T47D (cell line): ENCODE measurements around the gene GDF15.
A peak's percentile ranks its signal among the peaks of the same experiment; 100 is the strongest.
"Not testable (repeated sequence)": the region's sequence is repeated elsewhere in the genome, so short reads cannot be mapped to it uniquely, and the experiment has no call there.

Experiments
- DNase-seq, 2 experiments: peaks; one replicate each; pipeline versions ENCODE4 v3.0.0 to v3.0.0-alpha.2; 2011 to 2012; ENCODE audit warnings: low read depth in 1 of 2, low spot score in 1 of 2
- JUND ChIP-seq: IDR thresholded peaks from 2 replicates; pipeline ENCODE4 v1.6.1; 2012; ENCODE audit warnings: low read depth
- in situ Hi-C: cut with HindIII; loops from 2 replicates; pipeline ENCODE4 v1.10.0; 2016; ENCODE audit warnings: low sequenced_read_pairs, low pct_unique_long_range_greater_than_20kb

Gene GDF15, protein sequence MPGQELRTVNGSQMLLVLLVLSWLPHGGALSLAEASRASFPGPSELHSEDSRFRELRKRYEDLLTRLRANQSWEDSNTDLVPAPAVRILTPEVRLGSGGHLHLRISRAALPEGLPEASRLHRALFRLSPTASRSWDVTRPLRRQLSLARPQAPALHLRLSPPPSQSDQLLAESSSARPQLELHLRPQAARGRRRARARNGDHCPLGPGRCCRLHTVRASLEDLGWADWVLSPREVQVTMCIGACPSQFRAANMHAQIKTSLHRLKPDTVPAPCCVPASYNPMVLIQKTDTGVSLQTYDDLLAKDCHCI

DNA sequence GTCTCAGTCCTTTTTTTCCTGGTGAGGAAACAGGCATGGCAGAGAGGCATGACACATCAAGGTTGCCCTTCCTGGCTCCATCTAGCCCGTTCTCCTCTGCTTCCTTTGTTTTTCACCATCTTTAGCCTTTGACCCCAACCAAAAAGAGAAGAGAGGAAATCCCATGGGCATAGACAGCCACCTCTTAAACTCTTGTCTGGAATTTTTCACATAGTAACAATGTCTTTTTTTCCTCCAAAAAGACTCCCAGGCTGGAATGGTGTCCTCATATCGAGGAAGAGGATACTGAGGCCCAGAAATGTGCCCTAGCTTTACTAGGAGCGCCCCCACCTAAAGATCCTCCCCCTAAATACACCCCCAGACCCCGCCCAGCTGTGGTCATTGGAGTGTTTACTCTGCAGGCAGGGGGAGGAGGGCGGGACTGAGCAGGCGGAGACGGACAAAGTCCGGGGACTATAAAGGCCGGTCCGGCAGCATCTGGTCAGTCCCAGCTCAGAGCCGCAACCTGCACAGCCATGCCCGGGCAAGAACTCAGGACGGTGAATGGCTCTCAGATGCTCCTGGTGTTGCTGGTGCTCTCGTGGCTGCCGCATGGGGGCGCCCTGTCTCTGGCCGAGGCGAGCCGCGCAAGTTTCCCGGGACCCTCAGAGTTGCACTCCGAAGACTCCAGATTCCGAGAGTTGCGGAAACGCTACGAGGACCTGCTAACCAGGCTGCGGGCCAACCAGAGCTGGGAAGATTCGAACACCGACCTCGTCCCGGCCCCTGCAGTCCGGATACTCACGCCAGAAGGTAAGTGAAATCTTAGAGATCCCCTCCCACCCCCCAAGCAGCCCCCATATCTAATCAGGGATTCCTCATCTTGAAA, at the start of gene GDF15:
TSS of gene GDF15 (plus strand) at position 484 of the 868 bp plus-strand sequence. CDS start at position 516, 32 bp downstream.
- in situ Hi-C loops = no loop called here
- peak; percentile 66 to 86 for DNase-seq

DNA sequence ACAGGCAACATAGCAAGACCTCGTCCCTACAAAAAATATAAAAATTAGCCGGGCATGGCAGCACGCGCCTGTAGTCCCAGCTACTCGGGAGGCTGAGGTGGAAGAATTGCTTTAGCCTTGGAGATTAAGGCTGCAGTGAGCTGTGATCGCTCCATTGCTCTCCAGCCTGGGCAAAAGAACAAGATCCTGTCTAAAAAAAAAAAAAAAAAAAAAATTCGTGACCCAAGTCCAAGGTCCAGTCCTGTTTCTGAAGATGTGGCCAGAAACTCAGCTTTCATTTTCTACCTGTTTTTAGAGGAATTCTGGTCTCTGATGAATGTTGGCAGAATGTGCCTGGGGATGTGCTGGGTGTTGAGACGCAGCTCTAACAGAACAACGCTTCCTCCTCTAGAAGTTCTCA, 47.4 kb upstream of the GDF15 start:
- no peak for DNase-seq
- TF ChIP-seq JUND = no peak
- in situ Hi-C loops = no loop called here

More for the DNA sequence above, at the start of gene GDF15:
- no peak for TF ChIP-seq JUND

DNA sequence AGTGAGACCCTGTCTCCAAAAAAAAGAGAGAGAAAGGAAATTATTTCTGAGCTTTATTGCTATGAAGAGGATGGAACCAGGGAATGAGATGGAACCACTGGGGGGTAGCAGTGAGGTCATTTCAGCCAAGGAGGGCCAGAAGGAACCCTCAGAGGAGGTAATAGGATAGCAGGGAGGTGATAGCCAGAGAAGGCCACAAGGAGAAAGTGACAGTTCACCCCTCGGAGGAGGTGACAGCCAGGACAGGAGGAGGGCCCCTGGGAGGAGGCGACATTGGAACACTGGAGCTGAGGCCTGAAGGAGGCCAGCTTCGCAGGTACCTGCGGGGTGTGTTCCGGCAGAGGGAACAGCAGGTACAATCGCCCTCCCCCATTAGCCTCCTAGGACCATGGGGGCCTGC, 46.2 kb upstream of the GDF15 start:
- no peak for DNase-seq
- no peak for TF ChIP-seq JUND
- in situ Hi-C loops = no loop called here

DNA sequence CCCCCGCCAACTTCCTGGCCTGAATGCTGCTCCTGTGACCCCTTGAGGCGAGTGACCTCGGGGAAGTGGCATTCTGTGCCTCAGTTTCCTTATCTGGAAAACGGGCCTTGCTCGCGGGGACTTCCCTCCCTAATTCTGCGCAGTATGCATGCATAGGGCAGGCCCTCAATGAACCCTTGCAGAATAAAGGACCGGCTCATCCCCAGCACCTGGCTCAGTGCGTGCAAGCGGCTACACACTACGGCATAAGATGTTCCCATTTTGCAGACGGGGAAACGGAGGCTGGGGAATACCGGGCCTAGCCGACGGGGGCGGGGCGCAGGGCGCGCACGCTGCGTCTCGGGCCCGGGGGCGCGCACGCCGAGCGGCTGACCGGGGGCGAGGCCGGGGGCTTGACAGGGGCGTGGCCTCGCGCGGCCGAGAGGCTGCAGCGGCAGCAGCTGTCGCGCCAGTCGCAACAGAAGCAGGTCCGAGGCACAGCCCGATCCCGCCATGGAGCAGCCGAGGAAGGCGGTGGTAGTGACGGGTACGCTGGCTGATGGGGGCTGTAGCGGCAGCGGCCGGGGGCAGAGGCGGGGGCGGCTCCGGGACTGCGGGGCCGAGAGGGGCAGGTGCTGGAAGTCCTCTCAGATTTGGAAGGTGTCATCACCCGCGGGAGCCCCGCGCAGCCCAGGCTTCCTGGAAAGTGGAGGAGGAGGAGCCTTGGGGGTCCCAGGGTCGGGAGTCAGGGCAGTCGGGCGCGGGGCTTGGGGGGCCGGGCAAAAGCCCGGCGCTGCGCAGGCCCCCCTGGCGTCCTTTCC, 45.6 kb upstream of the GDF15 start, which contains the start of gene PGPEP1:
TSS of gene PGPEP1 (plus strand) at position 409 of the 800 bp plus-strand sequence. CDS start at position 493, 84 bp downstream.
- no peak for TF ChIP-seq JUND
- in situ Hi-C loops = no loop called here
- peak; percentile 68 for DNase-seq

DNA sequence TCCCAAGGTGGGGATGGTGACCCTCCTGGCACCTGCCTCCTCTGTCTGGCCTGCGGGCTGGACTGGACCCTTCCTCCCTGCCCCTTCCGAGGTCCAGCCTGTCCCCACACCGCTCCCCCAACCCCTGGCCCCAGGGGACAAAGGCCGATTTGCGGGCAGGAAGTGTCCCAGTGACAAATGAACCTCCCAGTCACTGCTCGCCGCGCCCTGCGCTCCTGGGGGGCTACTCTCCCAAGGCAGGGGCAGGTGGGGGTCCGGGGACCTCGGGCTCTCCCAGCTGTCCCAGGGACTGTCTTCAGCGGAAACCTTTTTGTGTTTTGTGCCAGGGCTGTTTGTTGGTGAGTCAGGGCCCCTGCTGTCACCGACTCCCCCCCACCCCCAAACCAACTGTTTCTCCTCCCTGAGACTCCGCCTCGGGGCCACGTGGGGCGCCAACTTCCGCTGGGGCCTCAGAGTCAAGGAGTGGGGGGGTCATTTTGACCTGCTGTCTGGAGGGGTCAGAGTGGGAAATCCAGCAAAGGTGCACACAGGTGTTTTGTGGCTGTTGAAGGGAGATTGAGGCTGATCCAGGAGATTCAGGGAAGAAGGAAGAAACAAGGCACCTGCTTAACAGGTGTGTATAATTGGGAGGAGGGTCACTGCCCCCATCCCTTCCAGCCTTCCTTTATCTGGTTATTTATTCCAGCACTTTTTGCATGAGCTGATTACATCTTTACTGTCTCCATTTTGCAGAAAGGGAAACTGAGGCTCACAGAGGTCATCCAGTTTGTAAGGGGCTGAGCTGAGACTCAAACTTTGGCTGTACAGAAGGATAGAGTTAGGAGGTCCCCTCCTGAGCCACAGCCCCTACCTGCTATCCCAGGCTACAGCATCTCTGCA, 44.7 kb upstream of the GDF15 start:
- DNase-seq = no peak
- TF ChIP-seq JUND = no peak
- in situ Hi-C loops = no loop called here

DNA sequence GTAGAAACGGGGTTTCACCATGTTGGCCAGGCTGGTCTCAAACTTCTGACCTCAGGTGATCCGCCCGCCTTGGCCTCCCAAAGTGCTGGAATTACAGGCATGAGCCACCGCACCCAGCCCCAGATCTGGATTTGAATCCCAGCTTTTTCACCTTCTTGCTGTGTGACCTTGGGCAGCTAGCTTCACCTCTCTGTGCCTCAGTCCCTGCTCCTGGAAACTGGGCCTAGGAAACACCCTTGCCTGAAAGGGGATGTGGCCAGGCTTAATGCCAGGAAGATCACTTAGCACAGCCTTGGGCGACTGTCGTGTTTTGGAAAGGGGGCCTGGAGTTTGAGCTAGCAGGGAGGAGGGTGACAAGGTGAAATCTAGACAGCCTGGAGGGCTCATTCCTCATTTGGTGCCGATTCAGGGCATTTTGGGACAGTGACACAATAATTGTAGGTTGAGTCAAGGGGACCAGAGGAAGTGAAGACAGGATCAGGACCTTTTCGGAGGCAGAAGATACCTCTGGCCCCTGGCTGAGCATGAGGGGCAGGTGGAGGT, 43.8 kb upstream of the GDF15 start:
- in situ Hi-C loops = no loop called here
- TF ChIP-seq JUND = no peak
- DNase-seq = no peak

DNA sequence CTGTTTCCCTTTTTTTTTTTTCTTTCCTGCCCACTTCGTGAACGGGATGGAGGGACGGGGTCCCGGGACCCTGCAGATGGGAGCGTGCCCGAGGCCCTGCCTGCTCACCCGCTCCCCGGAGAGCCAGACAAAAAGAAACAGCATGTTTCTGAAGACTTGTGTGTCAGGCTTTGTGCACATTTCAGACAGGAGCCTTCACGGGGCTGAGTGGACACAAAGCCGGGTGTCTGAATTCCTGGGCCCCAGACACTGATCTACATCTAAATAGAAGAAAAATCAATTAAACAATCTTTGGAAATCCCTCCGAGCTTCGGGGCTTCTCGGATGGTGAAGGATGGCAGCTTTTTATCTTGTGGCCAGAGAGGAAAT, 41.4 kb upstream of the GDF15 start:
- no peak for DNase-seq
- TF ChIP-seq JUND = no peak
- in situ Hi-C loops = no loop called here

DNA sequence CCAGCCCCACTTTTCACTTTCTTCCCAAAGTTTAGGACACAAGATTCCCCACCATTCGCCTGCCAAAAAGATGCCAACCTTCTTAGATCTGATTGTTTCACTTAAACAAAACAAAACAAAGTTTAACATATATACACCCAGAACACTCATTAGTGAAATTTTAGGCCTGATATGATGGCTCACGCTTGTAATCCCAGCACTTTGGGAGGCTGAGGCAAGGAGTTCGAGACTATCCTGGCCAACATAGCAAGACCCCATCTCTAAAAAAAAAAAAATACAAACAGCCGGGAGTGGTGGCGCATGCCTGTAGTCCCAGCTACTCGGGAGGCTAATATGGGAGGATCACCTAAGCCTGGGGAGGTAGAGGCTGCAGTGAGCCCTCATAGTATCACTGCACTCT, 40.7 kb upstream of the GDF15 start:
- no peak for DNase-seq
- in situ Hi-C loops = no loop called here
- TF ChIP-seq JUND = no peak

DNA sequence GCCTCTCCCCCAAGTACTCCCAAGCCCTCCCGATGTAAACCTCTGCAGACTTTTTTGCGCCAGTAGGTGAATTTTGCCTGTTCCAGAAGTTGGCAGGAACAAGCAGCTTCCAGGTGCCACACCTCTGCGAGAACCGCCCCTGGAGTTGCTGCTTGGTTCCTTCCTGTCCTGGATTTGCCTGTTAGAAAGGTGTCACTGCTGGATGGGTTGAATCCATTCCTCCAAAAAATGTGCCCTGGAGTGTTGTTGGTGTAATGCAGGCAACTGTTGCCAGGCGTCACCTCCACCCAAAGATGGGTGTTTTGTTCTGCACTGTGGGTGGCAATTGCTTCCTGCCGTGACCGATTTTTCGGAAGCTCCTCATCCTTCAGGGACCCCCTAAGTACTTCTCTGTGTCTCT, 39.9 kb upstream of the GDF15 start:
- in situ Hi-C loops = no loop called here
- no peak for TF ChIP-seq JUND
- DNase-seq = peak in 1 of 2 experiments; percentile 20

DNA sequence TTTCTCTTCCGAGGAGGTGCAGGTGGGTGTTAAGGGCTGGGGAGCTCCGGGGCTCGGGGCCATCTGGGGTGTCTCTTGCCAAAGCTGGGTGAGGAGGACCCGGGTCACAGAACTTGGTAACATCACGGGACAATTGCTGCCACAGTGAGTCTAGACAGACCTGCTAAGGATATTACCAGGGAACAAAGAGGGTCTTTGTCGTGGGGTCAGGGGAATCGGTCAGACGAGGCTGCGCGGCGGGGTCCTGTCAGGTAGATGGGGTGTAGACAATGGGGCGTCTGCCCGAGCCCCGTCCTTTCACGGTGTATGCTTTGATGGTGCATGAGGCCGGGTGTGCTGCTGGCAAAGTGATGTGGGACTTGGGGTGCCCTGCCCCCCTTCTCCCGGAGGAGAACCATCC, 37.8 kb upstream of the GDF15 start:
- in situ Hi-C loops = no loop called here
- TF ChIP-seq JUND = no peak
- no peak for DNase-seq

DNA sequence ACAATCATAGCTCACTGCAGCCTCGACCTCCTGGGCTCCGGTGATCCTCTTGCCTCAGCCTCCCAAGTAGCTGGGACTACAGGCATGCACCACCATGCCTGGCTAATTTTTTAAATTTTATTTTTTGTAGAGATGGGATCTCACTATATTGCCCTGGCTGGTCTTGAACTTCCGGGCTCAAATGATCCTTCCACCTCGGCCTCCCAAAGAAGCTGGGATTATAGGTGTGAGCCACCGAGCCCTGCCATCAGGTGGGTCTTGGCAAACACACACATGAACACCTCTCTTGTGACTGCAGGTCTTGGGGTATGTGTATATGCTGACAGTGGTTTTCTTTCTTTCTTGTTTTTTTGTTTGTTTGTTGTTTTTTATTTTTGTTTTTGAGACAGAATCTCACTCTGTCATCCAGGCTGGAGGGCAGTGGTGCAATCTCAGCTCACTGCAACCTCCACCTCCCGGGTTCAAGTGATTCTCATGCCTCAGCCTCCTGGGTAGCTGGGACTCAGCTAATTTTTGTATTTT, 37.1 kb upstream of the GDF15 start:
- in situ Hi-C loops, DNase-seq: not testable (repeated sequence)
